Omental fat pad (tissue), 4 donors: ENCODE results near the gene OSR1. TPM values are rescaled to one million over a fixed set of nuclear protein-coding genes. Genes with fewer than 3 reads are reported as not detected.
A peak's percentile ranks its signal among the peaks of the same experiment; 100 is the strongest.

Experiments used
- ATAC-seq: fragments of 150-250 bp; one replicate; pipeline ENCODE4 v1.9.1; 2016; ENCODE audit warnings: mild to moderate bottlenecking, moderate library complexity; ENCODE audit not compliant: low FRiP score
- DNase-seq: peaks from one replicate; pipeline ENCODE4 v3.0.0-alpha.2; 2019; ENCODE audit warnings: low spot score
- CTCF ChIP-seq, 3 donors: fragments of 450-650 bp; IDR thresholded peaks; one replicate each; pipeline ENCODE4 v1.5.1; 2016 to 2017; ENCODE audit warnings: antibody characterized with exemption in 3 of 3, mild to moderate bottlenecking in 3 of 3, moderate library complexity in 2 of 3
- total RNA-seq, 4 donors: library from RNA; depleted of rRNA; stranded (reverse); fragments of >200 nt; gene quantifications; one replicate each; pipeline ENCODE4 v1.1.0, GENCODE V29; 2016

OSR1 gene
- total RNA-seq, 4 donors from 2014 or later: 33.7 to 148 (median 81.9) TPM

- DNase-seq (no peak), ATAC-seq (peak; percentile 71)
- no peak for TF ChIP-seq CTCF (IDR thresholded peaks at IDR 0.05)
Observed at GRCh38 chr2:19364014-19364413, 5.6 kb upstream of the OSR1 start.

DNA sequence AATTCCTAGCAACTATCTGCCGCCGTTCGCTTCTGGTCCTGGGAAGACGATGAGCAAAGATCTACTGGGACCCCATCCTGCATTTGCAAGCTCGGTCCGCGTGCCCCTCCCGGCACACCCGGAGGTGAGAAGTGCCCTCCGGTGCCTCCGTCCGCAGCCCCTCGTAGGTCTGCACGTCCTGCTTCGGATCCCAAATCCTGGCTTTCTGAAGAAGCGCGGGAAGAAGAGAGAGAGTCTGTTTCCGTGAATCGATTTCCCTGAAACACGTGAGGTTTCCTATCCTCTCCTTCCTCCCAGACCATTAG, 5.0 kb upstream of the OSR1 start:
- ATAC-seq (no peak), DNase-seq (no peak)
- TF ChIP-seq CTCF (IDR thresholded peaks at IDR 0.05): no peak

DNA sequence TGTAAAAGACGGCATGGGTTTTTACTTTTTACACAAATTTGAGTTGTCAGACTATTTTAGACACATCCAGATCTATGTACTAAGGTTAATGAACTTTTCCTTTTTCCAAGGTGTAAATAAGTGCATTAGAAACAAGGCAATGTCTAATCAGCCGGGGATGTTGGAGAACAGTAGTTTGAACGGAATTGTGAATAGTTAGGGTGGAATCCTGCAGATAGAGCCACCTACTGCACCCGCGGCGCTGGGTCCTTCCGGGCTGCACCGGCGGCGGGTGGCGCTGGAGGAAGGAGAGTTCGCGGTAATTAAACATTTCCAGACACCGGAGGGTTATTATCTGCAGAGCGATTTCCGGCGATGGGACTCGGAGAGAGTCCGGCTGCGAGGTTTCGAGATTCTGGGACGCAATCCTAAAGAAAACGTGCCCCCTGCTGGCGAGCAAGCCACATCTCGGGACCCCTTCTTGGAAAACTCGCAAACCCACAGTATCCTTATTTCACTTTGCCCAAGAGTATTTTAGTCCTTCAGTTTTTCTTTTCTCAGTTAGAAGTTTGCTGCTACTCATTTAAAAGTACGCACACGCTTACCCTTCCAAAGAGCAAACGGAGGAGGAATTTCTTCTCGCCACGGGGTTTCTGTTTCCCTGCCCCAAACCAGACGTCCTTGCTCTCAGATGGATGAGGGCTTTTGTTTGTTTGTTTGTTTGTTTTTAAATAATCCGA, 4.5 kb upstream of the OSR1 start:
- no peak for DNase-seq

GRCh38 chr2:19362094-19362754, 3.8 kb upstream of the OSR1 start:
- no peak for ATAC-seq

More for the DNA sequence above, 4.5 kb upstream of the OSR1 start:
- peak in 2 of 3 donors; percentile 62 to 67 for TF ChIP-seq CTCF (IDR thresholded peaks at IDR 0.05)
- peak; percentile 29 for ATAC-seq

GRCh38 chr2:19361325-19361990, 3.0 kb upstream of the OSR1 start:
- no peak for DNase-seq

More at GRCh38 chr2:19362094-19362754, 3.8 kb upstream of the OSR1 start:
- TF ChIP-seq CTCF (IDR thresholded peaks at IDR 0.05): no peak
- no peak for DNase-seq

DNA sequence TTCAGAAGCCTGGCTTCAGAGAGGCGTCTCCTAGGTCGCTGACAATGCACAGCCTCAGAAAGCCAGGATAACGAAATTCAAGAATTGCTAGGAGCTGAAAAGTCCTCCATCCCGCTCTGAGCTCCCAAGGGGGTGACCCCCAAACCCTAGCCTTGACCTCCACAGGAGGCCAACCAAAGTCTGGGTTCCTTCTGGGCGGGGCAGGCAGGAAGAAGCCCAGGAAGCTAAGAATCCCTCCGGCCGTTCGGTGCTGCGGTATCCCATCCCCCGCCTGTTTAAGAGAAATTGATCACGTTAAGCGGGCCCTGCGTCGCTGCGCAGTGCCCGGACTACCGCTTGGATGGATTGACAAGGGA, 2.5 kb upstream of the OSR1 start:
- DNase-seq: no peak
- no peak for ATAC-seq
- TF ChIP-seq CTCF (IDR thresholded peaks at IDR 0.05): no peak

More at GRCh38 chr2:19361325-19361990, 3.0 kb upstream of the OSR1 start:
- ATAC-seq: no peak
- no peak for TF ChIP-seq CTCF (IDR thresholded peaks at IDR 0.05)
